ENCODE data around the gene GH1. TPM values are rescaled to one million over a fixed set of nuclear protein-coding genes. Genes with fewer than 3 reads are reported as not detected.
"Not testable (repeated sequence)": the region's sequence is repeated elsewhere in the genome, so short reads cannot be mapped to it uniquely, and the experiment has no call there.

GH1 gene
- total and polyA plus RNA-seq, 5 donors from 2014 or later, result 0.50 TPM; not detected in 4

DNA sequence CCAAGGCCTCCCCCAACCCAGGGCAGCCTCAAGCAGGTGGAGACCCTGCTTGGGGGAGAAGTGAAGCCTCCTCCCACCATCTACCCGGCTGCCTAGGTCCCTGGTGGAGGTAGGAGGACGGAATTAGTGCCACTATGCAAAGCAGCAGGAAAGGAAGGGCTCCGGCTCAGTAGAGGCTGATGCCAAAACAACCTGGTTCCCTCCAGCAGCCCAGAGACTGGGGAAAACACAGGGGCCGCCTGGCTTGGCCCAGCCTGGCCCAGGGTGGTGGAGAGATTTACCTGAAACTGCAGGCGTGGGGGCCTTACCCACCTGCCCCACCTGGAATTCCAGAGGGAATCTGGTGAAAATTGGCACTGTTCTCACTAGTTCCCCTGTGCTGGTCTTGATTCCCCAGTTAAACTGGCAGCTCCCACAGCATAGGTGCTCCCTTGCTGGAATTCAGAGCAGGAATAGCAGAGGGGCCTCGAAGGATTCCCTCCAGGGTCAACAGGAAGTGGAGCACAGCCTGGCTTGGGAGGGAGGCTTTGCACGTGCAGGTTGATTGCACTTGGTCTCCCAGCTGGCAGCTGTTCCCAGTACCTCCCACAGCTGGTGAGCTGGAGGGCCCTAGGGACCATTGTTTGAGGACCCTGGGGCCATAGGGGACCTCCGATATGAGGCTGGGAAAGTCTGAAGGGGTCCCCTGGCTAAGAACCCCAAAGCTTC lies 9.0 kb upstream of the GH1 start:
- H3K36me3 Mint-ChIP-seq, result no peaks in the 10 kb centered on the region
- peaks cover 13% of the 10 kb centered on the region for H3K36me3 ChIP-seq (ENCODE audit: control insufficient read depth, insufficient read depth, low read length)
- H3K27ac Mint-ChIP-seq, result no peak overlapping the region
- H3K27me3 ChIP-seq (ENCODE audit: control insufficient read depth, insufficient read depth, low read length), result no peaks in the 10 kb centered on the region
- peak overlapping the region in 2 of 4 donors; percentile 4 to 44 for H3K4me3 Mint-ChIP-seq
- H3K9me3 Mint-ChIP-seq, result no peaks in the 10 kb centered on the region
- no peak for DNase-seq
- H3K4me1 ChIP-seq (ENCODE audit: control insufficient read depth, insufficient read depth, low read length, poor library complexity, severe bottlenecking), result peaks cover 24% of the 10 kb centered on the region
- H3K4me1 Mint-ChIP-seq, result peaks cover 0 to 25% (median 16%) of the 10 kb centered on the region in 4 donors
- no peak overlapping the region for H3K4me3 ChIP-seq (ENCODE audit: low read depth, low read length)
- H3K27ac ChIP-seq (ENCODE audit: insufficient read depth, low read length, poor library complexity, severe bottlenecking), result no peak overlapping the region
- no peak for ATAC-seq (ENCODE audit: low read depth in 2 of 2)
- H3K27me3 Mint-ChIP-seq, result no peaks in the 10 kb centered on the region
- no peaks in the 10 kb centered on the region for H3K9me3 ChIP-seq (ENCODE audit: control insufficient read depth in 2 of 2, low read length in 2 of 2)

DNA sequence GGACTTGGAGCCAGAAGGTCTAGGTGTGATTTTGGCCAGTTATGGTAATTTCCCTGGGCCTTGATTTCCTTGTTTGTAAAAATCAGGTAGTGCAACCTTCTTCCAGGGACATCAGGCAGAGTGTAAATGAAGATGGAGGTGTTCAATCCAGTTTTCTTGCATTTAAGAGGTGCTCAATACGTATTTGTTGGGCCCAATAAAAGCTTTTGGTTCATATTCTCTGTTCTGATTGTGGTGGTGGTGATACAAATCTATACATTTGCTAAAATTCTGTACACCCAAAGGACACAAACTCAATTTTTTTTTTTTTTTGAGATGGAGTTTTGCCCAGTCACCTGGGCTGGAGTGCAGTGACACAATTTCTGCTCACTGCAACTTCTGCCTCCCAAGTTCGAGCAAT lies 7.5 kb upstream of the GH1 start:
- H3K4me1 Mint-ChIP-seq, result peaks cover 0 to 15% (median 8%) of the 10 kb centered on the region in 4 donors
- no peak overlapping the region for H3K27ac ChIP-seq (ENCODE audit: insufficient read depth, low read length, poor library complexity, severe bottlenecking)
- H3K27ac Mint-ChIP-seq, result no peak overlapping the region
- ATAC-seq (ENCODE audit: low read depth in 2 of 2), result no peak
- H3K36me3 Mint-ChIP-seq, result no peaks in the 10 kb centered on the region
- no peaks in the 10 kb centered on the region for H3K9me3 Mint-ChIP-seq
- H3K27me3 Mint-ChIP-seq, result no peaks in the 10 kb centered on the region
- DNase-seq, result no peak
- no peak overlapping the region for H3K4me3 ChIP-seq (ENCODE audit: low read depth, low read length)
- no peaks in the 10 kb centered on the region for H3K9me3 ChIP-seq (ENCODE audit: control insufficient read depth in 2 of 2, low read length in 2 of 2)
- no peak overlapping the region for H3K4me3 Mint-ChIP-seq
- no peaks in the 10 kb centered on the region for H3K27me3 ChIP-seq (ENCODE audit: control insufficient read depth, insufficient read depth, low read length)
- peaks cover 13% of the 10 kb centered on the region for H3K36me3 ChIP-seq (ENCODE audit: control insufficient read depth, insufficient read depth, low read length)
- H3K4me1 ChIP-seq (ENCODE audit: control insufficient read depth, insufficient read depth, low read length, poor library complexity, severe bottlenecking), result peaks cover 11% of the 10 kb centered on the region

DNA sequence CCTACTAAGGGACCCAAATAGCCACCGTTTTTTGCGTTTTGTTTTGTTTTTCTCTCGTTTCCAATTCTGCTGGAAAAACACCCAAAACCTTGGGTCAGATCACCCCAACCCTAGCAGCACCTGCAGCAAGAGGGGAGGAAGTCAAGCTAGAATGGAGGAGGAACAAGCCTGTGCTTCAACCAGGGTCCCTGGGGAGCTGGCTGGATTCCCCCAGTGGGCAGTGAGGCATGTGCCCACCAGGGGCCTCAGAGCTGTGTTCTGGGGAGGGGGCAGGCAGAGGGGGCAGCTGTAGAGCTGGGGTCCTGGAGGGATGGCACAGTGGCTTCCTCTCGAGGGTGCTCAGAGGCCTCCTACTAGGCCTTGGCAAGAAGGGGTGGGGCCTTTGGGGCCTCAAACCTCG lies 7.0 kb upstream of the GH1 start:
- Mint-ChIP-seq H3K9me3 (no peaks in the 10 kb centered on the region), H3K27me3 (no peaks in the 10 kb centered on the region), H3K4me1 (peaks cover 0 to 9% (median 3%) of the 10 kb centered on the region in 4 donors), H3K36me3 (no peaks in the 10 kb centered on the region), H3K4me3 (no peak overlapping the region), H3K27ac (no peak overlapping the region)
- no peak for DNase-seq
- Histone ChIP-seq H3K27ac (ENCODE audit: insufficient read depth, low read length, poor library complexity, severe bottlenecking) (no peak overlapping the region), H3K4me3 (ENCODE audit: low read depth, low read length) (no peak overlapping the region), H3K4me1 (ENCODE audit: control insufficient read depth, insufficient read depth, low read length, poor library complexity, severe bottlenecking) (peaks cover 5% of the 10 kb centered on the region), H3K27me3 (ENCODE audit: control insufficient read depth, insufficient read depth, low read length) (no peaks in the 10 kb centered on the region), H3K9me3 (ENCODE audit: control insufficient read depth in 2 of 2, low read length in 2 of 2) (no peaks in the 10 kb centered on the region), H3K36me3 (ENCODE audit: control insufficient read depth, insufficient read depth, low read length) (peaks cover 13% of the 10 kb centered on the region)
- peak; percentile 26 to 37 for ATAC-seq (ENCODE audit: low read depth in 2 of 2)

DNA sequence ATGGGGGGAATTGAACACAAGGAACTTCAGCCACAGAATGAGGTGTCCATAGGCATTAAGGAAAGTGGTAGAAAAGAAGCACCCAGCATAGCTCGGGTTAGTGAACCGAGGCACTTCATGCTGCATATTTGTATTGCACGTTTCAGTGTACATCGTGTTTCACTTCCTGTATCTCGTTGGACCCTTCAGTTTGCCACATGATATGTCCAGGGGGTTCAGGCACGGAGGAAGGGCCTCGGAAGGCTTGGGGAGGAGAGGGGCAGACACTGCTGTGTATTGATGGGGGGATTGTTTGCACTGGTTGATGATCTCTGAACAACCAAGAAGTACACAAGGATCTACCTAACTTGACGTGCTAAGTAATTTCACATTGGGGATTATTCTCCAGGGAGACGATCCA lies 3.8 kb upstream of the GH1 start:
- not testable (repeated sequence) for DNase-seq; H3K9me3 ChIP-seq (ENCODE audit: control insufficient read depth in 2 of 2, low read length in 2 of 2); H3K4me3 Mint-ChIP-seq; H3K9me3 Mint-ChIP-seq; H3K27me3 ChIP-seq (ENCODE audit: control insufficient read depth, insufficient read depth, low read length); H3K27ac ChIP-seq (ENCODE audit: insufficient read depth, low read length, poor library complexity, severe bottlenecking); ATAC-seq (ENCODE audit: low read depth in 2 of 2); H3K4me3 ChIP-seq (ENCODE audit: low read depth, low read length); H3K36me3 ChIP-seq (ENCODE audit: control insufficient read depth, insufficient read depth, low read length); H3K4me1 ChIP-seq (ENCODE audit: control insufficient read depth, insufficient read depth, low read length, poor library complexity, severe bottlenecking); H3K36me3 Mint-ChIP-seq; H3K27me3 Mint-ChIP-seq
- peaks cover 0 to 18% (median 6%) of the 10 kb centered on the region in 4 donors for H3K4me1 Mint-ChIP-seq
- peak overlapping the region in 1 of 3 donors; percentile 14 for H3K27ac Mint-ChIP-seq

DNA sequence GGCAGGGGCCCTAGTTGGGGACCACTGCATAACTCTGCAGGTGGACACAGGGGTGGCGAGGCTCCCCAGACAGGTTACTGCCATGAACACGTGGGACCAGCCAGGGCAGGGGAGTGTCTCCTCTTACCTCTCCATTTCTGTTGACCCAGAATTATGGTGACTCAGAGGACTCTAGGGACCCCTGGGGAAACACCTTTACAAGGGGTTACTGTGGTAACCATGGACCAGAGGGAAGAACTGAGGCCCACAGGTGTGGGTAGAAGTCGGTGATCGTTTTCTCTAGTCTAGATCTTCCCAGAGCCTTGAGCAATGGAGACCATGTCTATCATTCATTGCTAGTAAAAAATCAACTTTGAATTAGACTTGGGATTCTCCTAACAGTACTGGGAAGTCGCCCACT lies 2.1 kb upstream of the GH1 start:
- not testable (repeated sequence) for H3K27ac ChIP-seq (ENCODE audit: insufficient read depth, low read length, poor library complexity, severe bottlenecking); H3K36me3 ChIP-seq (ENCODE audit: control insufficient read depth, insufficient read depth, low read length); H3K36me3 Mint-ChIP-seq; H3K4me1 Mint-ChIP-seq; ATAC-seq (ENCODE audit: low read depth in 2 of 2); H3K27ac Mint-ChIP-seq; H3K4me1 ChIP-seq (ENCODE audit: control insufficient read depth, insufficient read depth, low read length, poor library complexity, severe bottlenecking); H3K9me3 ChIP-seq (ENCODE audit: control insufficient read depth in 2 of 2, low read length in 2 of 2); H3K27me3 ChIP-seq (ENCODE audit: control insufficient read depth, insufficient read depth, low read length); H3K27me3 Mint-ChIP-seq; H3K4me3 ChIP-seq (ENCODE audit: low read depth, low read length); DNase-seq; H3K9me3 Mint-ChIP-seq
- H3K4me3 Mint-ChIP-seq, result peak overlapping the region in 1 of 4 donors; percentile 62

DNA sequence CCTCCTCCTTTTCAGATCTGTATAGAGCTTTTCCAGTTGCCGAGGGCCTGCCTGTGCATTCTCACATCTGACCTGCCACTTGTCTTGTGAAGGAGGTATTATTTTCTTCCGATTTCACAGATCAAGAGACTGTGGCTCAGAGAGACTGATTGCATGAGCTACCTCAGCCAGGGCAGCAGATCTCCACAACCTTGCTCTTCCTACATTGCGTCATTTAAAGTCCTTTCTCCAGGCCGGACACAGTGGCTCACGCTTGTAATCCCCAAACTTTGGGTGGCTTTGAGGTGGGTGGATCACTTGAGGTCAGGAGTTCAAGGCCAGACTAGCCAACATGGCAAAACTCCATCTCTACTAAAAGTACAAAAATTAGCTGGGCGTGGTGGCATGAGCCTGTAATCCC lies 1.4 kb upstream of the GH1 start:
- H3K27me3 ChIP-seq (ENCODE audit: control insufficient read depth, insufficient read depth, low read length); H3K9me3 ChIP-seq (ENCODE audit: control insufficient read depth in 2 of 2, low read length in 2 of 2); H3K4me3 Mint-ChIP-seq; H3K27me3 Mint-ChIP-seq; H3K4me1 Mint-ChIP-seq; DNase-seq; H3K4me3 ChIP-seq (ENCODE audit: low read depth, low read length); H3K27ac ChIP-seq (ENCODE audit: insufficient read depth, low read length, poor library complexity, severe bottlenecking); H3K36me3 Mint-ChIP-seq; H3K9me3 Mint-ChIP-seq; H3K27ac Mint-ChIP-seq; H3K4me1 ChIP-seq (ENCODE audit: control insufficient read depth, insufficient read depth, low read length, poor library complexity, severe bottlenecking); ATAC-seq (ENCODE audit: low read depth in 2 of 2); H3K36me3 ChIP-seq (ENCODE audit: control insufficient read depth, insufficient read depth, low read length): not testable (repeated sequence)

DNA sequence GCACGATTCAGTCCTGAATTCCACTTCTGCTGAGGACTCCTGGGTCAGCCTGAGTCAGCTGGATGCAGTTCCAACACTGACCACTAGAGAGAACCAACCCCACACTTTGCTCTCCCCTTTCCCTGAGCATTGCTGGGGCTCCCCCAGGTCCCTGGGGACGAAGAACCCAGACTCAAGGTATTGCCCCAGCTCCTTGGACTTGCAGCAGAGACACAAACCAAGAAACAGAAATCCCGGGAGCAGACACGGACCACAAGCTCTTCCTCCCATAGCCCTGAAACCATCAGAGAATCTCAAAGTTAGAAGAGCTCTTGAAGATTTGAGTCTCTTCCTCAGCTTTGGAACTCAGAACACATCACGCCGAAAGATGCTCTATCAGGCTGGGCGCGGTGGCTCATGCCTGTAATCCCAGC lies 678 bp upstream of the GH1 start:
- no peaks in the 10 kb centered on the region for H3K9me3 ChIP-seq (ENCODE audit: control insufficient read depth in 2 of 2, low read length in 2 of 2)
- H3K4me1 ChIP-seq (ENCODE audit: control insufficient read depth, insufficient read depth, low read length, poor library complexity, severe bottlenecking), result peaks cover 7% of the 10 kb centered on the region
- H3K4me3 ChIP-seq (ENCODE audit: low read depth, low read length), result no peak overlapping the region
- DNase-seq, result peak; percentile 61 to 81 (median 75)
- no peaks in the 10 kb centered on the region for H3K36me3 ChIP-seq (ENCODE audit: control insufficient read depth, insufficient read depth, low read length)
- no peak overlapping the region for H3K27ac ChIP-seq (ENCODE audit: insufficient read depth, low read length, poor library complexity, severe bottlenecking)
- Mint-ChIP-seq H3K4me3 (no peak overlapping the region), H3K27me3 (no peaks in the 10 kb centered on the region), H3K36me3 (no peaks in the 10 kb centered on the region), H3K9me3 (no peaks in the 10 kb centered on the region), H3K27ac (peak overlapping the region in 2 of 3 donors; percentile 64 to 75), H3K4me1 (peaks cover 0 to 10% (median 6%) of the 10 kb centered on the region in 4 donors)
- ATAC-seq (ENCODE audit: low read depth in 2 of 2), result peak; percentile 88
- H3K27me3 ChIP-seq (ENCODE audit: control insufficient read depth, insufficient read depth, low read length), result no peaks in the 10 kb centered on the region

DNA sequence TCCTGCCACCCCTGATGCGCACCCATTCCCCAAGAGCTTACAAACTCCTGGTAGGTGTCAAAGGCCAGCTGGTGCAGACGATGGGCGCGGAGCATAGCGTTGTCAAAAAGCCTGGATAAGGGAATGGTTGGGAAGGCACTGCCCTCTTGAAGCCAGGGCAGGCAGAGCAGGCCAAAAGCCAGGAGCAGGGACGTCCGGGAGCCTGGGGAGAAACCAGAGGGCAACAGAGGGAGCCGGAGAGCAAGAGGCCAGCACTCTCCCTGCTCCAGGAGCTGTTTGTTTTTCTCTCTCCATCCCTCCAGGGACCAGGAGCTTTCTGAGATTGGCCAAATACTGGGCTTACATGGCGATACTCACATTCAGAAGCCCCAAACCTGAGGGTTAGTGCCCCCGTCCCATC lies 334 bp downstream of the GH1 start:
- Histone ChIP-seq H3K4me3 (ENCODE audit: low read depth, low read length) (no peak overlapping the region), H3K9me3 (ENCODE audit: control insufficient read depth in 2 of 2, low read length in 2 of 2) (no peaks in the 10 kb centered on the region), H3K4me1 (ENCODE audit: control insufficient read depth, insufficient read depth, low read length, poor library complexity, severe bottlenecking) (peaks cover 7% of the 10 kb centered on the region), H3K27me3 (ENCODE audit: control insufficient read depth, insufficient read depth, low read length) (no peaks in the 10 kb centered on the region), H3K27ac (ENCODE audit: insufficient read depth, low read length, poor library complexity, severe bottlenecking) (no peak overlapping the region), H3K36me3 (ENCODE audit: control insufficient read depth, insufficient read depth, low read length) (no peaks in the 10 kb centered on the region)
- H3K4me1 Mint-ChIP-seq, result peaks cover 0 to 10% (median 6%) of the 10 kb centered on the region in 4 donors
- DNase-seq, result no peak
- H3K36me3 Mint-ChIP-seq, result no peaks in the 10 kb centered on the region
- H3K9me3 Mint-ChIP-seq, result no peaks in the 10 kb centered on the region
- no peak overlapping the region for H3K27ac Mint-ChIP-seq
- peaks cover under 1% of the 10 kb centered on the region for H3K27me3 Mint-ChIP-seq
- no peak overlapping the region for H3K4me3 Mint-ChIP-seq
- ATAC-seq (ENCODE audit: low read depth in 2 of 2), result no peak

Measured in CD4-positive, CD25-positive, alpha-beta regulatory T cell (primary cell).